Stimulated activated CD8-positive, alpha-beta memory T cell treated with anti-CD3 and anti-CD28 coated beads, Interleukin-4, amount 100 ng/mL, for 48 hours (primary cell): Measurements from ENCODE around the gene PTPRO.

Experiments used
- DNase-seq: peaks from one replicate; pipeline ENCODE4 v3.0.0-alpha.2; 2020

PTPRO gene

DNA sequence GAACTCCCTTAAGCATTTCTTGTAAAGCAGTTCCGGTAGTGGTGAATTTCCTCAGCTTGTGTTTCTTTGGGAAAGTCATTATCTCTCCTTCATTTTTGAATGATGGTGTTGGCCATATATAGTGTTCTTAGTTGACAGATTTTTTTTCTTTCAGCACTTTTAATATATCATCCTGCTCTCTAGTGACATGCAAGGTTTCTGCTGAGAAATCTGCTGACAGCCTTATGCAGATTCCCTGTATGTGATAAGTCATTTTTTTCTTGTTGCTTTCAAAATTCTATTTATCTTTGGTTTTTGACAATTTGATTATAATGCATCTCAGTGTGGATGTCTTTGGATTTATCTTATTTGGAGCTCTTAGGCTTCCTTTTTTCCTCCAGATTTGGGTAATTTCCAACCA, 135.7 kb downstream of the PTPRO start:
- no peak for DNase-seq

DNA sequence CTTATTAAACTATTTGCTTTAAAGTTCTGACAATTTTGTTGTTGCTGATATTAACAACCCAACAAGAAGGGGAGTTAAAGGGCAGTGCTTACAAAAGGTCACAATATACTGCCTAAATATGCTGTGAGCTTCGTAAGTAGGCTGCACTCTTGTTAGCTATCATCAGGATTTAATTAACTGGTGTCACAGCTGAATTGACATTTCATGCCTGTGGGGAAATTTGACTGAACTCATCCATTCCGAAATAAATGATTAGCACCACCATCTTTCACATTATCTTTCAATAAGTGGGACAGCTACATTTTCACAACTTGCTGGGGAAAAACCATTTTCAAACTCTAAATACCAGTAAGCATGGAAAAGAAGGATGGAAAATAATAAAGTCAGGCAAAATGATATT, 146.6 kb downstream of the PTPRO start:
- no peak for DNase-seq

DNA sequence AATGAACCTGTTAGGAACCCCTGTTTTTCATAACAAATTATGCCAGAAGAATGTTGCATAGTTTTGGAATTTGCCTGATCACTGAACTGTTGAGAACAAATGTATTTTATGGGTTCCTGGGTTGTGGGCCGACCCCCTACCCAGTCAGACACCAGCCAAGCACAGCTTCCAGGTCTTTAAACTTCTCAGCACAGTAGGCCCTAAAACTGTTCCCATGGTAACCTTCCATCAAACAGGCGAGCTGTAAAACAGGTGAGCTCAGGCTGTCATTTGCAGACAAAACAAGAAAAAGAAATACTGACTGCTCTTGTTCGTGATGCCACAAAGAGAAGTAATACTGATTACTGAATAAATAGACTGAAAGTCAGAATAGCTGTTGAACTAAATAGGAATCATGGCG, 147.0 kb downstream of the PTPRO start:
- no peak for DNase-seq

DNA sequence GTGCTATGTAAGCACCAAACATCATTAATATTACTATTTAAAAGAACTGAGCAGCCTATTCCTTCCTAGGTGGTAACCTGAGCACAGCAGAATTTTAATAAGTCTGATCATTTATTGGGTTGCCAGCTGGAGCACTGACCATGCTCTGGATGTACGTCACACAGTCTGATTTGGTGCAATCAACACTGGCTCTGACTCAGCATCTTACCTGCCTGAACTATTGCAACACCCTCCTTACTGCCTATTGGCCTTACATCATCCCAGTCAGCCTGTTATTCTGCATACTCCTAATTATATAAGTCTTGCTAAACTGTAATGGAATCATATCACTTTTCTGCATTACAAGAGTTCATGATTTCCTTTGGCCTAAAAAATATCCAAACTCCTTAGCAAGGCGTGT, 149.7 kb downstream of the PTPRO start:
- DNase-seq, result no peak

DNA sequence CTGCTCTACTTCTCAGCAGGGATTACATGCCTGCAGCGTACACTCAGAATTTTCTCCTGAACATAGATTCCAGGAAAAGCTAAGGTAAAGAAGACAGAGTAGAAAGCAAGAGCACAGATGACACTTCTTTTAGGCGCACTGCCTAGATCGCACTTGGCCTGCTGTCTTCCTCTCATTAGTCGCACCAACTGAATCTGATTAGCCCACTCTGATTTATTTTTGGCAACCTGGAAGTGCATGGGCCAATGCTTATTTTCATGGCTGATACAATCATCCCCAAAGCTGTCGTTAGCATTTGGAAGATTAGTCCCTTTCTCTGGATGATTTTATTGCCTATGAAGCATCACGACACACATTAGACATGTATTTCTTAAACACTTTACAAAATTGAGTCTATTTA, 152.5 kb downstream of the PTPRO start:
- no peak for DNase-seq

DNA sequence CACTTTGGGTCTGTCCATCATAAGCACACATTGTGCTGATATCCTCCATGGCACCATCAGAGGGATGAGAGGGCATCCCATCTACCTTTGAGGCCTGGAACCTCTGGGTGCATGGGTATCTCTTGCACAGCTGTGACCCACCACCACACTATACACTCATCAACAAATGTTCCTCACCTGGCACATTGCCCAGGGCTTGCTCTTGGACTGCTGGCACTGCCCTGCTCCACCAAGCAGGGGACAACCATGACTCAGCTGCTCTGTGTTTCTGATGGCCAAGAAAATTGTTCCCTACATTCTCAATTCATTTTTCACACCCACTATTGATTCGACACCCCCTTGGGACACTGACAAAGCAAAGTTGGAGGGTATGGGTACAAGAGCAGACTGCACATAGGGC, 155.5 kb downstream of the PTPRO start:
- no peak for DNase-seq

DNA sequence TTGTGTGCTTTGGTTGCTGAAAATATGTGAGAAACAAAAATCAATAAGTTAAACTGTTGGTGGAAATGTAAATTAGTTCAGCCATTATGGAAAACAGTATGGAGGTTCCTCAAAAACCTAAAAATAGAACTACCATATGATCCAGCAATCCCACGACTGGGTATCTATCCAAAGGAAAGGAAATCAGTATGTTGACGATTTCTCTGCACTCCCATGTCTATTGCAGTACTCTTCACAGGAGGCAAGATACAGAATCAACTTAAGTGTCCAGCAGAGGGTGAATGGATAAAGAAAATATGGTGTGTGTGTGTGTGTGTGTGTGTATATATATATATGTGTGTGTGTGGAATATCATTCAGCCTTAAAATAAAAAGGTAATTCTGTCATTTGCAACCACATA, 159.5 kb downstream of the PTPRO start:
- no peak for DNase-seq

DNA sequence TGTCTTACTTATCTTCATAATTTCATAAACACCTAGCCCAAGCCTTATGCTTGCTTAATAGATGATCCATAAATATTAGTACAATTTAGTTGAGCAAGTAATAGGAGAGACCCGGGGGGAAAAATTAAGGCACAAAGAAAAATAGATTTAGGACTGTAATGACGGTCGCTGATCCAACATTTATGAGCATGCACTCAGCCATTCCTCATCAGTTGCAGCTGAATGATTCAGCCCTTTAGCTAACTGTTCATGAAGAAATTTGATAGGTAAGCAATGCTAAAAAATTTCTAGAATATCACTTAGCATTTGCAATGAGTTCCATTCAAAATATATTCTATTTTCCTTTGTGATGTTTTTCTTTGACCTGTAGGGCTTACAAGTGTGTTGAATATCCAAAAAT, 163.2 kb downstream of the PTPRO start:
- DNase-seq, result no peak

DNA sequence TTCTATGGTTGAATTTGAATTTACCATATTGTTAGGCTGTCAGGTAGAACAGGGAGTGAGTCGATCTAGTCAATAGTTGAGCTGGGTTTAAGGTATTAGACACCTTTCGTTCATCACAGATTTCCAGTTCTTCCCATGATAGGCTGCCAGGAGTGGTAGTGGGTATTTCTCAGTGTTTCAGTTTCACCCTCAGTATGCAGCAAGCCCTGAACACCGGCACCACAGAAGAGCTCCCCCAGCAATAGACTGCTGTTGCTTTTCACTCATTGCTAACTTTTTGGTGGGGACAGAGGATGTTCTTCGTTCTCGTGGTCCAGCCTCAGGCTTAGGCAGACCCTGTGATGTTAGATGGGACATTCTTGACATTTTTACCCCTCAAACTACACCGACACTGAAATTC, 164.6 kb downstream of the PTPRO start:
- no peak for DNase-seq

DNA sequence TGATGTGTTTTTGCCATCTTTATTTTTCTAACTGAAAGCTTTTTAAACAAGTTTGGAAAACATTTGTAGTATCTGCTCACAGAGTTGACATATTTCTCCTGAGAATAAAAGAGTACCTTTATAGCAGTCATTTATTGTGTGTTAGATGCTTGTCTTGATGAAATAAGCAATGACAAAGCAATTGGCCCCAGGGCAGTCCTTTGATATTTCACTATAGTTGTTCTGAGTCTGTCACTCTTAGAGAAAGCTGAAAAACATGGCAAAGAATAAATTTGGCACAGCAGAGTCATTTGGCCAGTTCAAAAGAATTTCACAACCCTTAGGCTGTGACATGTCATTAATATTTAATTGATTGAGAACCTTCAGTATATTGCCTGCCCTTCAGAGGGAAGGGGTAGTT, 166.2 kb downstream of the PTPRO start:
- no peak for DNase-seq

DNA sequence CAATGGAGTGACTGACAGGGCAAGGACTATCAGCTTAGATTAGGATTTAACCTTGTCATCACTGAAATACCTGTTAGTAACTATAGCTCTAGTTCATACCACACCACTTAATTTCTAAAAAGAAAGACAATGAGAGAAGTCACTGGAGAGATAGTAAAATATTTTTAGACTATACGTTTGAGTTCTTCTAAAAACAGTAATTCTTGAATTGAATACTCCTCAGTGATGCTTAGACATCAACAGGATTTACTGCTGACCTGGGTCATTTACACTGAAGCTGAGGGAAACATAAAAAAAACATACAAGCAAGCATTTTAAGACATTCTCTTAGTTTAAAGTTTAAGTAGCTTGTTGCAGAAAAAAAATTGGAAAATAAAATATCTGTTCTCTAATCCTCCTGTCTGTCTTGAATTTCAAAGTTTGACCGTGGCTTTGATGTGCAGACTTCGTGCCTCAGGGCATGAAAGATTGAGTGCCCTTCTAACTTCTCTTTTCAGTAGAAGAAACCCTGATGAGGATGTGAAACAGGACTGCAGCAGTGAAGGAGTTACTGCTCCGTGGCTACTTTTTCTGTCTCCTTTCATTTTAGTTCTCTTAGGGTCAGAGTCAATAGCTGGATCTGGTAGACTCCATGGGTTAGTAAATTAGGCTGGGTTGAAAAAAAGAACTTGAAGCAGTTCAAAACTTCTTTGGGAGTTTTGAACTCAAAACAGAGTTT, 172.2 kb downstream of the PTPRO start:
- DNase-seq, result no peak

DNA sequence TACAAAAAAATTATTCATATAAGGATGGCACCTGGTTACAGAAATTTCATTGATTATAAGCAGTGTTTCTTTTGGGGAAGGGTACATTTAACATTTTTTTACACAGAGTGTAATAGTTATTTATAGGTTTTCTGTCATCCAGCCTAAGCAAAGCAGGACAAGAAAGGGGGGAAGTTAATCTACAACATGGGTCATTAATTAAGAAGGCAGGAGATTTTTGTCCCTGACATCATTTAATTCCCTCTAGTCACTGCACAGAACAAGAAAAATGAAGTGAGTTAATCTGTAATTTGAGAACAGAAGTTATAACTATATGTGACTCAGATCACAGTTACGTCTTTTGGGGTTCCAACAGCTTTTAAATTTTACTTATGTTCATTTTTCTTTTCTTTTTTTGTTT, 173.4 kb downstream of the PTPRO start:
- no peak for DNase-seq

DNA sequence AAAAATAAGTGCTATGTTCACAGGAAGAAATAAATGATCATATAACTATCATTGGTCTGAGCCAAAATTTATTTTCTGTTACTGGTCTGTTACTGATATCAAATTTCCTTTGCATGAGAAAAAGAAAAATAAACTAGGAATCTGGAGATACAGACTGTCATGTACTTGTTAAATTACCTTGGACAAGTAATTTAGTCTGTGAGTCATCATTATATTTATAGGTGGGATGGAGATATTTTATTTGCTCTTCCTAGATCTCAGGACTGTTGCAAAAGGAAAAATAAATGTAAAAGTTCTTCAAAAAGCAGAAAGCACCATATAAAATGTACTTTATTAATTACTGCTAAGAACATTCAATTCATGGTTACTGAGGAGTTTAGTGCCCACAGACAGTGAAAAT, 174.4 kb downstream of the PTPRO start:
- DNase-seq, result no peak

DNA sequence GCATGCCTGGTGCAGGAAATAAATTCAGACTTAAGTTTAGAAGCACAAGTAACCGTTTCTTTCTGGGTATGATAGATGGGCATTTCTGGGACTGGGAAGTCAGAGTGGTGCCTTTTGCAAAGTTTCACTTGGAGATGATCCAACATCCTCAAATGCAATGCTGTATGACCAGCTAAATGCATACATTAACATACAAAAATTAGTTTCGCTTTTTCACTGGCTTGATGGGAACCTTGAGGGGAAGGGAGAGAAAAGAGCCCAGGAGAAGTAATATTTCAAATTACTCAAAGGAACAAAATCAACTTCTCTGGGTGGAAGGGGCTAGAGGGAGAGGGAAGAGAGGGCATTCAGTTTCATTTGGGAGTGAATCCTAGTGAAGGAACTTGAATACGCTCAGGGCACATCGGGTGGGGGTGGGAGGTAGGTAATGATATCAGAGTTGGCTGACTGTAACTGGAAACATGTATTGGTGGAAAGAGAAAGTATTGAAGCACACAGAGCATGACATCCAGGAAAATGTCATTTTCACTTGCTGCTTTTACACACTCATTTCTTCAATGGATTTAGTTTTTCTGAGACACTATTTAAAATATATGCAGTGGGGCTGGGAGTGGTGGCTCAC, 175.5 kb downstream of the PTPRO start:
- no peak for DNase-seq

DNA sequence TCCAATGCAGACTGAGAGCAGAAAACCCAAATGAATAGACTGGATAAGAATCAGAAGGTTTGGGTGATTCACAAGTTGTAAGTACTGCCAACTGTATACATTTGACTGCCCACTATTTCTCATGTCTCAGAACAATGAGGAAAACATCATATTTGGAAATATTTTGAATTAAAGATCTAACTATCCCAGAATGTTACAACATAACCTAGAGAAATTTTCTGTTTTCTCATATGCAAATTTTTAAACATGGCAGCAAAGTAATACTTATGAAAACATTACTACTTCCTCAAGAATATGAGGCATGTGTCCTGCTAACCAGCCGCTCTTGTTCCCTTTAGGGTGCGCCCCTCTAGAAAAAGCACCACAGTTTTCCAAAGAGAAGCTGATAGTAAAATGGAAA, 179.9 kb downstream of the PTPRO start:
- DNase-seq, result no peak

DNA sequence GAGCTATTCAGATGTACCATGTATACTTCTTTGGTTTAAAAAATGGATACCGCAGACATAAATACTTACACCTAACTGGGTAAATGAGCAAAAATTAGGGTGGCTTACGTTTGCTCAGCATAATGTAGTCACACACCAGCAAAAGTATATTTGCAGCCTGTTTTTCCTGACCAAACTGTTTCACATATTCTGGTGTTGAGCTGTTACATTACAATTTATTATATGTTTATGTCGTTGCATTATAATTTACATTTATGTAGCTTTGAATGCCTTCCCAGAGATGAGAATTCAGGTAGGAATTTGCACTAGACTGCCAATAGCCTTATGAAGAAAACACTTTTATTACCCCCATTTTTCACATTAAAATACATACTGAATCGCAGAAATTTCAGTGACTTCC, 183.3 kb downstream of the PTPRO start:
- DNase-seq, result no peak

DNA sequence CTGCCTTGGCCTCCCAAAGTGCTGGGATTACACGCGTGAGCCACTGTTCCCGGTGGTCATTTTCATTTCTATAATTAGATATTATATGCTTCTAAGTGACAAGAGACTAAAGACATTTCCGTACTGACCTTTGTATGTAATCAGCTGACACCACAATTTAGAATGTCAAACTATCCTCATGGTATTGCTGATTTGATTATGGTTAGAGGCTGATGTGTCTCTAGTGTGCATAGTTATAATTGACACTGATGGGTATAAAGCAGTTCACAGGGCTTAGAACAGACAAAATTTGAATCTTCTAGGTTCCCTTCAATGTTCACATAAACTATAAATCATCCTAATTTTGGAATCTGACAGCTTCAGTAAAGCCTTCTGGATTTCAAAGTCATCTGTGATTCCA, 192.7 kb downstream of the PTPRO start:
- no peak for DNase-seq

DNA sequence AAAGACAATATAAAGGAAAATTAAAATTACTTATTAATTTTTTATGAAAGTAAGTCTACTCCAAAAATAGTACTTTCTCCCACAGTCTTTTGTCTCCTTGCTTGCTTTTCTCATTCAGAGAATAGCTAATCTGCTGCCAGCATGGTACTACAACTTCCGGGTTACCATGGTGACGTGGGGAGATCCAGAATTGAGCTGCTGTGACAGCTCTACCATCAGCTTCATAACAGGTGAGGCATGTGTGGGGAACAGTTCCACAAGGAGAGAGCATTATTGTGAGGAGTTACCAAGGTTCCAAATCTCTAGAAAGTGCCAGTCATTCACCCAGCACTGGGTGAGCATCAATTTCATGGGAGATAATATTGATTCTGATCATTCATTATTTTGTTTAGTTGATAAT, 197.8 kb downstream of the PTPRO start:
- no peak for DNase-seq

DNA sequence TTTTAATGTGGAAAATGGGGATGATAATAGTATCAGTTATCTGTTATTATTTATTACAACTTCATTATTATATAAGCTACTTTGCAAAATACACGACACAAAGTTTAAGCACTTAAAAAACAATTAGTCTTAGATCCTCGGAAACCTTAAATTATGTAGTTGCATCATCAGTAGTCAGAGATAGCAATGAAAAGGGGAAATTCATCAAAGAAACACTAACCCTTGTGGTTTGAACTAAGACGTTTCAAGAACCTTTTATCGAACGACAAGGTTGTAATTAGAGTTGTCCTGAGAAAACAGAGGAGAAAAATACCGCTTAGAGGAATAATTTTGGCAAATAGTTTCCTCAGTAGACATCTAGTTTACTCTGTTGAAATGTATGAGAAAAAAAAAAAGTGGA, 198.5 kb downstream of the PTPRO start:
- no peak for DNase-seq

DNA sequence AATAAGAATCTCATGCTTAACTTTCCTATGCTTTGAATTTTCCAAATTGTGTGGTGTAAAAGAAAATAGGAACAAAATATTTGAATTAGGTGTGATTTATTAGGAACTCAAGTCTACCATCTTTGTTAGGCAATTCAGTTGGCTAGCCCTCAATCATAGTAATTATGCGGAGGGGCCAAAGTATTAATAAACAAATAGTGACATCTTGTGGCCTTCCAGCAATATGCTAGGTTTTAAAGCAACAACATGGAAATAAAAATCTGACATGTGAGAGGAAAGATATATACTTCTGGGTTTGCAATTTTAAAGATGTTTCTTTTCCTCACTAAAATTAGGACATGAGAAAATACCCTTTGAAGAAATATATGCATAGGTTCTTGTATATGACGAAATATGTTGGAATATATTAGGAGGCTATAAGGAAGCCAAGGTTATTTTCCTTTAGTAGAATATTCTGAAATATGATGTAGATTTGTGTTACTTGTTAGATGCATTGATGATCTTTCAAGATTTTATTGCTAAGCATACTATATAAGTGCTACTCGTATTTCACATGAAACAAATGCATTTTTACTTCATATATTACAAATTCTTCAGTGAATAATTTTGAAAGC, 200.4 kb downstream of the PTPRO start:
- DNase-seq, result no peak

DNA sequence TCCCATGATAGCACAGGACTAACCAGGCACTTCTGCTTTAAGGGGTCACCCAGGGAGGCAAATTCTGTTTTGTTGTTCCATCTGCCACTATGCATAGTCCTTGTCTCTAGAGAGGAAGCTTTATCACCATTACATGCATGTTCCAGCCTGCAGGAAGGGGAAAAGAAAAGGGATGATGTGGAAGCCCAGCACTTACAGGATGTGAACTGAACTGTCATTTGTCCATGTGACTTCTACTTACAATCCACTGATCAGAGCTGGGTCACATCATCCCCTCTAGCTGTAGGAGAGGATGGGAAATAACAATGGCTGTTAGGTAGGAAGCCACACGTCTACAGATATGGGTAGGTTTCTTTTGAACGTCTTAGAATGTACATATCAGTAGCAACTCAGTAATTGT, 203.1 kb downstream of the PTPRO start:
- no peak for DNase-seq

DNA sequence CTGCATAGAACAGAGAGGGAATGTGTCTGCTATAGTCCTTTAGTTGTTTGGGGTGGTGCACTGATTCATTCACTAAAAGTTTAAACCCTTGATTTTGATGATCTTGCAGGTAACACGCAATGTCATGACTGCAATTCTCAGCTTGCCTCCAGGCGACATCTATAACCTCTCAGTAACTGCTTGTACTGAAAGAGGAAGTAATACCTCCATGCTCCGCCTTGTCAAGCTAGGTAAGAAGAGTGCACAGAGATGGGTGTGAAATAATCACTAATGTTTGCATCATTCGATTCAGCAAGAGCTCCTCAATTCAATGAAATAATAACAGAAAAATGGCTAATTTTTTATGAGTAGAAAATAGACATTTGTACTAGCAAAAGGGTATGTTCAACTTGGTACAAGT, 203.7 kb downstream of the PTPRO start:
- no peak for DNase-seq

DNA sequence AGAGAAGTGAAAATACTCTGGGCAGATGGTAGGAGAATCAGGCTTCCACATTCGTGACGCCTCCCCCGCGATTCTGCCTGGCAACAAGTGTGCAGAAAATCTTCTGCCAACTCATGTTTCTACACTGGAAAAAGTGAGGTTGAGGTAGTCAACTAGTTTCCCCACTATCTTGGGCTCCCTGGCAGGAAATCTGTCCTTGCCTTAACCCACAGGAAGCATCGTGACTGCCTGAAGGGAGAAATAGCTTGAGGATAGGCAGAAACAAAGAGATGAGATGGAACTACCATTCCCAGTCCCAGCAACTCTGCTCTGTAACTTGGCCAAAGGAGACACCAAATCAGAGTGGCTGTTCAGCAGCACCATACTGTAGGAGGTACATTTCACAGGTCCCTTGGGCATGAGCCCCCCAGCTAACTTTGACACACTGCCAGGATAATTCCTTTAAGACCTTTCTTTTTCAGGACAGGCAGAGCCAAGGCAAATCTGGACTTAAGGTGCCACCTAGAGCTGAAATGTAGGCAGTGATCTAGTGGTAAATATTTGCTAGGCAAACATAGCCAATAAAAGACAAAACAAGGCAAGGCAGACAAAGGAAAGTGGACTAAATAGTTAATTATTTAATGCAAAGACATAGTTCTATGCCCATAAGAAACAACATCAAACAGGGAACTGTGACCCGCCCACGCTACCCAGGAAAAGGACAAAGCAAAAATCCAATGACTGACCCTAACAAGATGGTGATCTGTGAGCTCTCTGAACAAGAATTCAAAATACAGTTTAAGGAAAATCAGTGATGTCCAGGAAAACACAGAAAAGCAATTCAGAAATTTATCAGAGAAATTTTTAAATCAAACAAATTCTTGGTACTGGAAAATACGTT, 205.1 kb downstream of the PTPRO start:
- DNase-seq, result no peak

DNA sequence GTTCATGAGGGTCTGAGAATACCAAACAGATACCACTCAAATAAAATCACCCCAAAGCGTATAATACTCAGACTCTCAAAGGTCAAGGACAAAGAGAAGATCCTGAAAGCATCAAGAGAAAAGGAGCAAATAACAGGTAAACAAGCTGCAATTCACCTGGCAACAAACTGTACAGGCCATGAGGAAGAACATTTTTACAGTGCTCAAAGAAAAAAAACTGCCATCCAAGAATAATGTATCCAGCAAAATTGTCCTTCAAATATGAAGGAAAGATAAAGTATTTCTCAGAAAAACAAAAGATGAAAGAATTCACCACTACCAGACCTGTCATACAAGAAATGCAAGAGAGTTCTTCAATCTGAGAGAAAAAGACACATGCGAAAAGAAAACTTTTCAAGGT, 206.4 kb downstream of the PTPRO start:
- DNase-seq, result no peak
